ENCODE data around the gene SMC3.

DNA sequence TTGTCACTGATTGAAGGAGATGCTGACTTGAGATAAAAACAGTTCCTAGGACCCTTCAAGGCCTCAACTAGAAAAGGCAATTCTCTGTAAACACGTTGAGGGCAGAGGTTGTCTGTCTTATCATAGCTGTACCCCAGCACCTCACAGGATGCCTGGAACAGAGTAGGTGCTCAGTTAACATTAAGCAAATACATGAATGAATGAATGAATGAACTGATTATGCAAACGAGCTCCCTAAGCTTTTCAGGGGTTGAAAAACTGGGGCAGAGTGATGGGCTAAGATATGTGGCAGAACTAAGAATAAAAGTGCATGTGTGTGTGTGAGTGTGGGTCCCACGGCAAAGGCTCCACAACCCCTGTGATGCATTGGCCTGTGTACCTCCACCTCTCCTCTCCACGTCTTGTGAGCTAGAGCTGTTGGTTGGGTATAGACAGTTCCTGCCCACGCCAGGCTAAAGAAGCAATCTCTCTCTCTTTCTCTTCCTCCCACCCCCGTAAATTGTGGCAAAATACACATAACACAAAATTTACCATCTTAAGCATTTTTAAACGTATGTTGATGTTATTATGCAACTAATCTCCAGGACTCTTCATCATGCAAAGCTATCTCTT is 20.9 kb upstream of the SMC3 start:
- TF ChIP-seq, protein P1, sequence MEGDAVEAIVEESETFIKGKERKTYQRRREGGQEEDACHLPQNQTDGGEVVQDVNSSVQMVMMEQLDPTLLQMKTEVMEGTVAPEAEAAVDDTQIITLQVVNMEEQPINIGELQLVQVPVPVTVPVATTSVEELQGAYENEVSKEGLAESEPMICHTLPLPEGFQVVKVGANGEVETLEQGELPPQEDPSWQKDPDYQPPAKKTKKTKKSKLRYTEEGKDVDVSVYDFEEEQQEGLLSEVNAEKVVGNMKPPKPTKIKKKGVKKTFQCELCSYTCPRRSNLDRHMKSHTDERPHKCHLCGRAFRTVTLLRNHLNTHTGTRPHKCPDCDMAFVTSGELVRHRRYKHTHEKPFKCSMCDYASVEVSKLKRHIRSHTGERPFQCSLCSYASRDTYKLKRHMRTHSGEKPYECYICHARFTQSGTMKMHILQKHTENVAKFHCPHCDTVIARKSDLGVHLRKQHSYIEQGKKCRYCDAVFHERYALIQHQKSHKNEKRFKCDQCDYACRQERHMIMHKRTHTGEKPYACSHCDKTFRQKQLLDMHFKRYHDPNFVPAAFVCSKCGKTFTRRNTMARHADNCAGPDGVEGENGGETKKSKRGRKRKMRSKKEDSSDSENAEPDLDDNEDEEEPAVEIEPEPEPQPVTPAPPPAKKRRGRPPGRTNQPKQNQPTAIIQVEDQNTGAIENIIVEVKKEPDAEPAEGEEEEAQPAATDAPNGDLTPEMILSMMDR (IDR thresholded peaks at IDR 0.05): no peak
- no peak for TF ChIP-seq POLR2A (IDR thresholded peaks at IDR 0.05)

All from esophagus squamous epithelium (tissue), 4 donors.